GM21825 (cell line): ENCODE measurements around the gene TNFSF15.

ENCODE experiments used
- ATAC-seq: cut with Tn5 transposase; IDR thresholded peaks from one replicate; pipeline ENCODE4 v1.9.1; 2021; ENCODE audit warnings: mild to moderate bottlenecking, moderate library complexity; ENCODE audit not compliant: unreplicated experiment

The TNFSF15 gene

DNA sequence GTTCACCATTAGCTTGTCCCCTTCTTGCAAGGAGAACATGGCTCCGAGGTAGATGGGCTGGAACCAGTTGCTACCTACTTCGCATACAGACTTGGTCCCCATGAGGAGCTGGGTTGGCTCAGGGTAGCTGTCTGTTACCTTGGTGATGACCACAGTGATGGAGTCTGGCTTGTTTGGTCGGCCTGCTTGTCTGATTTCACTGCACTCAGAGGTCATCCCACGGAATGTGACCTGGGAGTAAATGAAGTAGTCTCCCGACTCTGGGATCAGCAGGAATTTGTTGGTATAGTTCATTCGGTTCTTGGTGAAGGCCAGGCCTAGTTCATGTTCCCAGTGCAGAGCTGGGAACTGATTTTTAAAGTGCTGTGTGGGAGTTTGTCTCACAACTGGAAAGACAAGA is 15.3 kb downstream of the TNFSF15 start:
- ATAC-seq: no peak

GRCh38 chr9:114789006-114789405 is 16.8 kb downstream of the TNFSF15 start:
- no peak for ATAC-seq

DNA sequence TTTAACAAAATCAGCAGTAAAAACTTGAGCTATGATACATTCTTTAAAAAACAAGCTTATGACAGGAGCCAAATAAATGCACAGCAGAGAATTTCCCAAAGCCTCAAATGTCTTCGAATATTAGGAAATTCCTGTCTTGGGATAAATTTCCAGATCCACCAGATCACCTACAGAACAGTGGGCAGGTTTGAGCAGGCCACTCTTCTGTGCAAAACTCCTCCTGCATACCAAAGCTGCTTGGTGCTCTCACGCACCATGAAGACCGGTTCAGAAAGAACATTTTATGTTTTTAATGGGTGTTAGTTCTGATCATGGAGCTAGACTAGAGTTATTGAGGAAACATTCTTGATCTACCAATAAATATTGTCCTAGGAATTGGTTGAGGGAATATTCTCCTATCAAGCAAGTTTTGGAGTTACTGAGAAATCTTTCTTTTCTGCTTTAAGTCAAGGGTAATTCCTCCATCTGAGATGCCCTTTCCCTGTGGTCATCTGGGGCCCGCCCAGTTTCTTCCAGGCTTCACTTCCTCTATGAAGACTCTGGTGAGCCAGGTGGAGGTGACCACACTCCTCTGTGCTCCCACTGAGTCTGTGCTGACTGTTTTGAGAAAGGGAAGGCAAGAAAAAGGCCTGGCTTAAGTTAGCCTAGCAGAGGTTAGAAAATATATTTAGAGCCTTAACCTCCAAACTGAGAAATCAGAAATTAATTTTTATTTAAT is 17.9 kb downstream of the TNFSF15 start:
- ATAC-seq: no peak

GRCh38 chr9:114787214-114787613 is 18.6 kb downstream of the TNFSF15 start:
- ATAC-seq: no peak

DNA sequence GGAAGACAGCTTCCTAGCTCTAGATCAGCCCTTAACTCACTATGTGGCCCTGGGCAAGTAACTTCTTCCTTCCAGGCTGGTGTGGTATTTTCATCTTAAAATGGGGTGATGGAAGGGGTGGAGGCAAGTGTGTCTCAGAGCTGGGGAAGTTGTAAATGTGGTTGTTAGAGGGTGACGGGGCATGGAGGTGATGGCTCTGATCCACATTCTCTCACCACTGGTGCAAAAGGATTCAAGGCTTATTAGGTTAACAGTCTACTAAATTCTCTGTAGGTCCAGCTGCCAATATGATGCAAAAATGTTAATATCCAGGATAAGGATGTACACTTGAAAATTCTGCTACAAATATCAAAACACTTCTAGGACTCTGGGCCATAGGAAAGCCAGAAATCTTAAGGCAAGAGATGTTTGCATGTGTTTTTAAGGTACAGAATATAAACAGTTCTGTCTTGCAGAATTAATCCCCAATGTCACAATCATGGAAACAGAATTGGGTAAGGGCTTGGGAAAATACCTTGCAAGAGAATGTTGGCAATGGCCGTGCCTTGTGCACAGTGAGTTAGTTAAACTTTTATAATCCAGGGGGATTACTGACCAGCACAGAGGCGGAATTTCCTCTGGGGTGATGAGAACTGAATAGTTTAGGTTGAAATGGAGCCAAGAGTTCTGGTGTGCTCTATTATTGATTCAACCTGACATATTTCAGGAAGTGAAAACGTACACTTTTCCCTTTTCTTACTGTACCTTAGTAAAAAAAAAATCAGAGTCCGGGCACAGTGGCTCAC is 19.8 kb downstream of the TNFSF15 start:
- ATAC-seq: no peak

- no peak for ATAC-seq
These were observed 21.0 kb downstream of the TNFSF15 start for GRCh38 chr9:114784721-114785279.

DNA sequence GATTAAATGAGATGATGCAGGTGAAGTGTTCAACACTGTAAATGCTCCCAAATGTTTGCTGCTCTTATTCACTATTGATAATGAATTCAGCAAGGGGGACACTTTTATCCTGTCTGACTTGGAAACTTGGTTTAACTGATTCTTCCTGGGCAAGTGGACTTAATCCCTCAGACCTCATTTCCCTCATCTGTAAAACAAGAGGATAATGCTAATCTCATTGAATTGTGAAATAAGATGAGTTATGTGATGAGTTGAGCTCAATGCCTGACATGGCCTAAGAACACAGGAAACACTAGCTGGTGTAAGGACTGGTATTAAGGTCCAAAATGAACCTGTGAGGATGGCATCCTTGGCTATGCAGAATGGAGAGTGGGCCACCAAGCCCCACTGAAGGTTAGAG is 23.3 kb downstream of the TNFSF15 start:
- ATAC-seq: no peak

DNA sequence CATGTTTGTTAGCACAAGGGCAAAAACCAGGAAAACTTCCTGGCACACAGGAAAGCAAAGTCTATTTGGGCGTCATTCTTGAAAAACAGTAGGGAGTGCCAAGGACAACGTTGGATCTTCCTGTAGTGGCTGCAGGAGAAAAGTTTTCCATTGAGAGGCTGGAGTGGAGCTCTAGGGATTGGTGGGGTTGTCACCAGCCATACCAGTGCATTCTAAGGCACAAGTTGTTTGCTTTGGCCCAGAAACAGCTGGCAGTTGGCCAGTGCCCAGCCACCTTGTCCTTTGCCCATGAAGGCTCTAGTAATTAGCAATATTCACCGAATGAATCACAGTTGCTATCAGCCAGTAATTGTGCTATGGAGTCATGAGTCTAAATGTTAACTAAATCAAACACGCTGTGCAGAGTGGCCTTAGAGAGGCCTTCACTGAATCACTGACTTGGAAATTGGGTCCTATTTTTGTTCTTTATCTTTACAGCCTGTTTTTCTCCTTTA is 26.4 kb downstream of the TNFSF15 start:
- no peak for ATAC-seq

DNA sequence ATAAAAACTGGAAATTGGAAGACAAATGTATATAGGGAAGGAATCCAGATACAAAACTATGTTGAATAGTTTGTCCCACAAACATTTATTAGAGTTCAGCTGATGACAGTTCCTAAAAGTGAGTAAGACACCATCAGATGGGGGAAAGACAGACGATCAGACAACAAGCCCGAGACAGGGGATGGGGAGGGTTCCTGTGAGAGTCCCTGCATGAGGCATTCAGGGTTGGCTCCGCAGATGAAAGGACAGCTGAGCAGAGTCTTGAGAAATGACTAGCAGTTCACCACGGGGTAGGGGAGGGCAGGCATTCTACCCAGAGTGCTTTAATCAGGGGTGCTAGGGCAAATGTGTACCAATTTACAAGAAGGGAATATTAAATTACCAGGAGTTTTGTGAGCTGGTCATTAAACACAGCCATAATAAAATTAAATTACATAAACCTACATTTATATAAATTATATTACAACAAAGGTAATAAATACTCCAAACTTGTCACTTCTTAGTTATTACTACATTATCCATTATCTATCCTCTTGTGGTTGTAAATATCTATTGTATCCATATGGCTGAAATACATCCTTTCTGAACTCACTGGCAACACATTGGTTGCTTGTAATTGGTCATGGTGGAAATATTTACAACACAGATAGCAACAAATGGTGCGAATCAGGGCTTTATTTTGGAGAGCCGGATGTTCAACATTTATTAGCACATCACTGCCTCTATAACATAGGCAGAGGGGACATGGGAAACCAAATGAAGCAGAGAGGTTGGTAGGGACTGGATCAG is 27.8 kb downstream of the TNFSF15 start:
- ATAC-seq: no peak

- no peak for ATAC-seq
These were observed 29.0 kb downstream of the TNFSF15 start for GRCh38 chr9:114776683-114777399.

DNA sequence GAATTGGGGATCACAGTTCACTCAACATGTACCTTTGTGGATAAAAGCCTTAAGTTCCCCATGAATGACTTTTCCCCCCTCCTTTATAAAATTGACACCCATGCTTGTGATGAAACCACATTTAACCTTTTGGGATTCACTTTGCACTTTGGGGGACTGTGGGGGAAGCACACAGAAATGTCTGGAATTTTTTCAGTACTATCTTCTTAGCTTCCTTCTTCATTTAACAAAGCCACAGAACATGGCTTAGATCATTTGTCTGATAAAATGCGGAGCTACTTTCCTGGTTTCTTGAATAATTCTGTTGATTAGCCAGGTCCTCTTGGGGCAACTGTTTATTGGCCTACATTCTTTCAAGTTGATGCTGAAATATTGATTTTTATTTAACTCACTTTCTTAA is 29.9 kb downstream of the TNFSF15 start:
- ATAC-seq: no peak

DNA sequence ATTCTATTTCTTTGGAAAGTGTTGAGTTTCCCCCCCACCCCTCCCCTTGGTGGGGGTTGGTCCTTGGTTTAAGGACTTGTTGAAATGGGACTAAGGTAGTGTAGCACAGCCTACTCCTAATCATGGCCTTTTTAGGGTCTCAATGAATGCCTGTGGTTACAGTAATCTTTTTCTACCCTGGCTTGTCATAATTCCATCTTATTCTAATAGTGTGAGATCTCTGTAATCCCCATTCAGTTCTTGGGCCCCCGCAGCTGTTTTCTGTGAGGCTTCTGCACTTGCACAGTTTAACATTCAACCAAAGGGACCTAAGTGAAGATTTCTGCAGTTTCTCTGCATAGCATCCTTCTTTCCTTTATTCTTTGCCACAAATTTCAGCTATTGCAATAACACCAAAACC is 30.7 kb downstream of the TNFSF15 start:
- no peak for ATAC-seq

- ATAC-seq: no peak
These were observed 31.3 kb downstream of the TNFSF15 start for GRCh38 chr9:114774524-114774923.

DNA sequence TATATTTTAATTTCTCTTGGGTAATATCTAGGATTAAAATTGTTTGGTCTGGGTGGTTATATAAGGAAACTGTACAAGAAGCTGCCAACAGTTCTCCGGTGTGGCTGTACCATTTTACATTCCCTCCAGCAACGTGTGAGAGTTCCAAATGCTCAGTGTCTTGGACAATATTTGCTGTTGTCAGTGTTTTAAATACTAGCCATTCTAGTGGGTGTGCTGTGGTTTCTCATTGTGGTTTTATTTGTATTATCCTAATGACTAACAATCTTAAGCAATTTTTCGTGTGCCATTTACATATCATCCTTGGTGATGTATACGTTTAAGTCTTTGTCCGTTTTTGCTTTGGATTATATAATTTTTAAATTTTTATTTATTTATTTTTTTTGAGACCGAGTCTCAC is 34.0 kb downstream of the TNFSF15 start:
- no peak for ATAC-seq

DNA sequence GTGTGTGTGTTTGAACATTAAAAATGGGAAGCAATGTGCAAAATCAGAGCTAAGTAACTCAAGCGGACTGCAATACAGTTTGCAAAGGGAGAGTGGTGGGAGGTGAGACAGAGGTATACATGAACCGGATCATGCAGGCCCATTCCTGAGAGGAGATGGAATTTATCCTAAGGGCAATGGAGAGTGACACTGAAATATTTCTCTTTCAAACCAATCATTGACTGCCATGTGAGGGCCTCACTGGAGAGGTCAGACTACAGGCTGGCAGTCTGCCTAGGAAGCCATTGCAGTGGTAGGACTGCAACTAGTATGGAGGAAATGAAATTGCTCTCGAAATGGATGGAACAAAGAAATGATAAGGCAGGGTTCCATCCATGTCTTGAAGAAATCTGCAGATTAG is 34.8 kb downstream of the TNFSF15 start:
- no peak for ATAC-seq

DNA sequence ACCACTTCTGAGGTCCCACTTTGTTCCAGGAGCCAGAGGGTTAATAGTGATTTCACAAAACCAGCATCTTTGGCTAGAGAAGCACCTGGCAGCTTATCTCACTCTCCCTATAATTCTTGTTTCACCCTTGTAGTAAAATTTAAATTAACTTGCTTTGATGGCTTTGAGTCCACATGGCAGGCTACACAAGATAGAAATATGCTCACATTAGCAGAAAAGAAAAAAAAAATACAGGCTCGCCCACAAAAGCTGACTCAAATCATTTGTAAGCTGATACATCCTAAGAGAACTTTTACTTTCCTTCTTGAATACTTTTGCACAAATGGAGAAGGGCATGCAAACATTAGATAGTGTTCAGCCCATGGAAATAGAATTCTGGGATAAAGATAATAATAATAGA is 36.2 kb downstream of the TNFSF15 start:
- no peak for ATAC-seq

DNA sequence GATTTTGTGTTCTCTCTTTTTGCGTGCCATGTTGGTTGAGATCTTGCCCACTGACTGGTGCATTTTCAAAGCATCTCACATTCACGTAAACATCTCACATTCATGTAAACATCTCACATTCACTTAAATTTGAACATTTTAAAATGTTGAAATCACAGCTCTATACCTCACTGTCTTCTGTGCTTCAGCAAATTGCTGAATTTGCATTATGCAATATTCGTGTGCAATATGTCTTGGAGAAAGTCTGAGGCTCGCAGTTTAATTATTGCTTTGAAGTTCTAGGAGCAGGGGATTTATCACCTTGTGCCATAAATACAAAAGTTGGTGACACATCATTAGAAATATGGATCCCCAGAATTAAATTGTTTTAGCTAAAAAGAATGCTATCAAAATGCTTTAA is 42.6 kb downstream of the TNFSF15 start:
- no peak for ATAC-seq

DNA sequence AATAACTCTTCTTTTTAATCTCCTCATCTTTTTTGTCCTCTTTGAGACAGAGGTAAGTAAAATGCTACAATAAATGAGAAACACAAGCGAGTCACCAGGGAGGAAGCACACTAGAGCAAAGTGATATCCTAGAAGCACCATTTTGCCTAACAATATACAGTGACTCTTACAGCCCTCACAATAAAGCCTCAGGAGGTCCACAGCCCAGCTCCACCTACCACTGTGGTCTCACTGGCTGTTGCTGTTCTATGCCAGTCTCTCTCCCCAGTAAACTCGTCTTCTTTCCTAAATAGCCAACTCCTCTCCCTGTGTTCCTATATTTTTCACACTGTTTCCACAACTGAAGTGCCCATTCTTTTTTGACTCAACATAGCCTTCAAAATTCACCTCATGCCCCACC is 44.3 kb downstream of the TNFSF15 start:
- ATAC-seq: no peak

GRCh38 chr9:114759512-114760341 is 46.1 kb downstream of the TNFSF15 start:
- ATAC-seq: no peak

- no peak for ATAC-seq
These were observed 47.9 kb downstream of the TNFSF15 start for GRCh38 chr9:114757984-114758383.
